Testis (tissue), 3 donors: ENCODE data around the gene NUB1. TPM values are rescaled to one million over a fixed set of nuclear protein-coding genes. Genes with fewer than 3 reads are reported as not detected.

Experiments used
- DNase-seq: peaks from one replicate; pipeline ENCODE4 v3.0.0-alpha.2; 2019
- H3K27ac ChIP-seq, 2 donors: fragments of 200-600 bp; sonication (generic); one replicate each; pipeline ENCODE4 v1.5.1; 2019
- H3K27me3 ChIP-seq: fragments of 200-600 bp; sonication (generic); one replicate; pipeline ENCODE4 v1.5.1; 2019
- H3K36me3 ChIP-seq: fragments of 200-600 bp; sonication (generic); one replicate; pipeline ENCODE4 v1.5.1; 2017; ENCODE audit warnings: low read depth; ENCODE audit errors: missing control alignments
- H3K4me1 ChIP-seq: fragments of 200-600 bp; sonication (generic); one replicate; pipeline ENCODE4 v1.5.1; 2019
- H3K4me3 ChIP-seq, 2 donors: fragments of 200-600 bp; sonication (generic); one replicate each; pipeline ENCODE4 v1.5.1; 2017 to 2019
- H3K9me3 ChIP-seq: fragments of 200-600 bp; sonication (generic); one replicate; pipeline ENCODE4 v1.5.1; 2017
- POLR2A ChIP-seq: fragments of 450-650 bp; IDR thresholded peaks from one replicate; pipeline ENCODE4 v1.6.1; 2017; ENCODE audit warnings: antibody characterized with exemption, mild to moderate bottlenecking, moderate library complexity
- WGBS, 2 donors: methylation state at CpG; one replicate each; pipeline ENCODE4 v1.1.5; 2018; 5-methylcytosine and 5-hydroxymethylcytosine counted together
- intact Hi-C: fragments of 100-400 bp; cut with DNase I; formaldehyde crosslinking; loops from one replicate; pipeline ENCODE4 v1.15.1; 2023; ENCODE audit warnings: low total_unique reads
- polyA plus RNA-seq: library from polyadenylated mRNA; stranded (reverse); fragments of 350-450 nt; fragmentation: Illumina TruSeq; extraction: RNeasy Lipid Tissue Mini Kit (QIAGEN cat#74804); gene quantifications from one replicate; pipeline ENCODE4 v1.2.3, GENCODE V29; 2014; ENCODE audit warnings: low read depth, low replicate concordance; ENCODE audit not compliant: insufficient read depth
- total RNA-seq, 2 donors: library from RNA; depleted of rRNA; stranded (reverse); fragments of >200 nt; gene quantifications; one replicate each; pipeline ENCODE4 v1.2.3, GENCODE V29; 2016
- TF ChIP-seq, protein P1 (sequence below), 3 experiments: fragments of 450-650 bp in 2 of 3; fragments of 200-600 bp in 1 of 3; sonication (generic) in 1 of 3; IDR thresholded peaks; one replicate each; pipeline ENCODE4 v1.5.1; 2016 to 2019; ENCODE audit warnings: antibody characterized with exemption in 3 of 3, mild to moderate bottlenecking in 2 of 3, moderate library complexity in 1 of 3

NUB1 gene
- total and polyA plus RNA-seq, 3 donors from 2014 or later = 57.9 to 140 (median 59.6) TPM

DNA sequence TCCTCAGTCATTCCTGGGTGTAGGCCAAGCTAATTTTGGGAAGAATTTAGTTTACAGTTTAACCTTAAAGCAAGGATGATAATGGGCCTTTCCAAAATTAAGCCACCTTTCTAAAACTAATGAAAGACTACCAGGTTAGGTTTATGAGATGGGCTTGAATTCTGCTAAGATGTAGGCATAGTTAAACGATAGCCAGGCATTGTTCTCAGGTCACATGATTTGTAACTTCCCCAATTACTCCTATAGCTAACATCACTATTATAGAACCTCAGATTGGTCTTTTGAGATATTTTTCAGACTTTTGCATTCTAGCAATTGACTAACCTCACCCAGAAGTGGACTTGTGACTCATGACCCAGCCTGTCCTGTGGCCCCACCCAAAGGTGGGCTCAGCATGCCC is 7.0 kb upstream of the NUB1 start:
- intact Hi-C loops = no loop called here
- 71 to 75% methylated on average over 1 of the region's 1 CpG for WGBS, 2 donors
- H3K4me1 ChIP-seq = no peaks in the 10 kb centered on the region
- no peaks in the 10 kb centered on the region for H3K36me3 ChIP-seq
- no peak overlapping the region for H3K27ac ChIP-seq
- no peak for DNase-seq
- no peaks in the 10 kb centered on the region for H3K9me3 ChIP-seq
- H3K4me3 ChIP-seq = no peak overlapping the region
- no peaks in the 10 kb centered on the region for H3K27me3 ChIP-seq
- TF ChIP-seq, protein P1, sequence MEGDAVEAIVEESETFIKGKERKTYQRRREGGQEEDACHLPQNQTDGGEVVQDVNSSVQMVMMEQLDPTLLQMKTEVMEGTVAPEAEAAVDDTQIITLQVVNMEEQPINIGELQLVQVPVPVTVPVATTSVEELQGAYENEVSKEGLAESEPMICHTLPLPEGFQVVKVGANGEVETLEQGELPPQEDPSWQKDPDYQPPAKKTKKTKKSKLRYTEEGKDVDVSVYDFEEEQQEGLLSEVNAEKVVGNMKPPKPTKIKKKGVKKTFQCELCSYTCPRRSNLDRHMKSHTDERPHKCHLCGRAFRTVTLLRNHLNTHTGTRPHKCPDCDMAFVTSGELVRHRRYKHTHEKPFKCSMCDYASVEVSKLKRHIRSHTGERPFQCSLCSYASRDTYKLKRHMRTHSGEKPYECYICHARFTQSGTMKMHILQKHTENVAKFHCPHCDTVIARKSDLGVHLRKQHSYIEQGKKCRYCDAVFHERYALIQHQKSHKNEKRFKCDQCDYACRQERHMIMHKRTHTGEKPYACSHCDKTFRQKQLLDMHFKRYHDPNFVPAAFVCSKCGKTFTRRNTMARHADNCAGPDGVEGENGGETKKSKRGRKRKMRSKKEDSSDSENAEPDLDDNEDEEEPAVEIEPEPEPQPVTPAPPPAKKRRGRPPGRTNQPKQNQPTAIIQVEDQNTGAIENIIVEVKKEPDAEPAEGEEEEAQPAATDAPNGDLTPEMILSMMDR (IDR thresholded peaks at IDR 0.05) = no peak

DNA sequence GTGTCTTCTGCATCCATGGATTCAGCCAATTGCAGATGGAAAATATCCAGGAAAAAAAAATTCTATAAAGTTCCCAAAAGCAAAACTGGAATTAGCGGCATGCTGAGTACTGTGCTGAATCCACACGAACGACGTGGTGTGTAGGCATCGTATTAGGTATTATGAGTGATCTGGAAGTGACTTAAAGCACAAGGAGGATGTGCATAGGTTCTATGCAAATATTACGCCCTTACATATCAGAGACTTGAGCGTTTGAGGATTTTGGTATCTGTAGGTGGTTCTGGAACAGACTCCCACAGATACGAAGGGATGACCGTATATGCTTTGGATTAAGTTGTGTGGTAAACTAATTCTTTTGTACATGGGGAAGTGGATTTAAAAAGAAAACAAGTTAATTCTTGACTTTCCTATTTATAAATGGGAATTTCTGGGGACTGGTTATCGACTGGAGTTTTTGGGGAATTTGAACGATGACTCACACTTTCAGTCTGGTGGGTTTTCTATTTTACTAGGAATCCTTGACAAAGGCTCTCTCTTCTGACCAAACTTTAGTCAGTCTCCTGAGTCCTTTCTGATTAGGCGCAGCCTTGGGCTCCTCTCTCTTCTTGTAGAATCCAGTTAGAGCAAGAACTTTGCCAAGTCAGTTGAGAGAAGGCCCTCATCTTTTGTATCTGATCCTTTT is 5.4 kb upstream of the NUB1 start:
- Histone ChIP-seq H3K36me3 (no peaks in the 10 kb centered on the region), H3K9me3 (no peaks in the 10 kb centered on the region), H3K27me3 (no peaks in the 10 kb centered on the region), H3K4me3 (no peak overlapping the region), H3K27ac (no peak overlapping the region), H3K4me1 (peaks cover 5% of the 10 kb centered on the region)
- no peak for DNase-seq
- intact Hi-C loops = no loop called here
- WGBS, 2 donors = 85 to 88% methylated on average over 12 of the region's 12 CpGs
- TF ChIP-seq, protein P1 (IDR thresholded peaks at IDR 0.05) = no peak
- no peak for TF ChIP-seq POLR2A

DNA sequence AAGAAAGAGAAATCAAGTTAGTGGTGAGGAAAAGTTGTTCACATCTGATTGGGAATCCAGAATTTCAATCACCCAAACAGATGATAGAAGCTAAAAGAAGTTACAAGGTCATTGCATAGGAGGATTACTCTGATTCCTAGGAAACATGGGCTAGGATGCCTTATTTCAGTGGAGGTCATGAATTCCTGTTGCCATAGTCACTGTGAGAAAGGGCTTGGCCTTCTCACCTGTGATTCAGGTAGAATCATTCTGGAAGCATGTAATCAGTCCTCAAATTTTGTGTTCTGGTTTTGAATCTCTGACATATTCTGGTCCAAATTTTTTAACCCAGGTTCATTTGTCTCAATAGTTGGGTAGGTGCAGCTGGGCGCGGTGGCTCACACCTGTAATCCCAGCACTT is 4.3 kb upstream of the NUB1 start:
- H3K4me3 ChIP-seq = no peak overlapping the region
- DNase-seq = no peak
- no peaks in the 10 kb centered on the region for H3K9me3 ChIP-seq
- intact Hi-C loops = no loop called here
- H3K36me3 ChIP-seq = no peaks in the 10 kb centered on the region
- H3K4me1 ChIP-seq = peaks cover 5% of the 10 kb centered on the region
- TF ChIP-seq, protein P1 (IDR thresholded peaks at IDR 0.05) = no peak
- no peak for TF ChIP-seq POLR2A
- H3K27me3 ChIP-seq = no peaks in the 10 kb centered on the region
- H3K27ac ChIP-seq = no peak overlapping the region
- WGBS, 2 donors = 91 to 97% methylated on average over 2 of the region's 2 CpGs

DNA sequence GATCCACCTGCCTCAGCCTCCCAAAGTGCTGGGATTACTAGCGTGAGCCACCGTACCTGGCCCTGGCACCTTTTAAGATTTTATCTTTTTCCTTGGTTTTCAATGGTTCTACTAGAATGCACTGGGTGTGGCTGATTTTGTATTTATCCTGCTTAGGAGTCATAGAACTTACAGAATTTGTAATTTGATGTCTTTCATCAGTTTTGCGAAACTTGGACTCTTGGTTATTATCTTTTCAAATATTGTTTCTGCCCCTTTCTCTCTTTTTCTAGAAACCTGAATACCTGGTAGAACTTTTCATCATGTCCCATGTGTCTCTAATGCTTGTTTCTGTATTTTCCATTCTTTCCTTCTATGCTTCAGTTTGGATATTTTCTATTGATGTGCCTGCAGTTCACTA is 2.8 kb upstream of the NUB1 start:
- 96 to 98% methylated on average over 3 of the region's 3 CpGs for WGBS, 2 donors
- H3K9me3 ChIP-seq = no peaks in the 10 kb centered on the region
- intact Hi-C loops = no loop called here
- H3K4me3 ChIP-seq = no peak overlapping the region
- TF ChIP-seq POLR2A = no peak
- TF ChIP-seq, protein P1 (IDR thresholded peaks at IDR 0.05) = no peak
- no peak overlapping the region for H3K27ac ChIP-seq
- H3K4me1 ChIP-seq = peaks cover 9% of the 10 kb centered on the region
- no peaks in the 10 kb centered on the region for H3K27me3 ChIP-seq
- DNase-seq = no peak
- H3K36me3 ChIP-seq = no peaks in the 10 kb centered on the region
